Smooth muscle cell of bladder (primary cell): ENCODE results near the gene HOXB7. TPM values are rescaled to one million over a fixed set of nuclear protein-coding genes. Genes with fewer than 3 reads are reported as not detected.

Source experiments
- total RNA-seq: library from RNA; depleted of rRNA; stranded (reverse); fragments of >200 nt; gene quantifications from 2 replicates; pipeline ENCODE4 v1.2.3, GENCODE V29; 2014

Gene HOXB7
- not detected in 2 replicates for total RNA-seq

DNA sequence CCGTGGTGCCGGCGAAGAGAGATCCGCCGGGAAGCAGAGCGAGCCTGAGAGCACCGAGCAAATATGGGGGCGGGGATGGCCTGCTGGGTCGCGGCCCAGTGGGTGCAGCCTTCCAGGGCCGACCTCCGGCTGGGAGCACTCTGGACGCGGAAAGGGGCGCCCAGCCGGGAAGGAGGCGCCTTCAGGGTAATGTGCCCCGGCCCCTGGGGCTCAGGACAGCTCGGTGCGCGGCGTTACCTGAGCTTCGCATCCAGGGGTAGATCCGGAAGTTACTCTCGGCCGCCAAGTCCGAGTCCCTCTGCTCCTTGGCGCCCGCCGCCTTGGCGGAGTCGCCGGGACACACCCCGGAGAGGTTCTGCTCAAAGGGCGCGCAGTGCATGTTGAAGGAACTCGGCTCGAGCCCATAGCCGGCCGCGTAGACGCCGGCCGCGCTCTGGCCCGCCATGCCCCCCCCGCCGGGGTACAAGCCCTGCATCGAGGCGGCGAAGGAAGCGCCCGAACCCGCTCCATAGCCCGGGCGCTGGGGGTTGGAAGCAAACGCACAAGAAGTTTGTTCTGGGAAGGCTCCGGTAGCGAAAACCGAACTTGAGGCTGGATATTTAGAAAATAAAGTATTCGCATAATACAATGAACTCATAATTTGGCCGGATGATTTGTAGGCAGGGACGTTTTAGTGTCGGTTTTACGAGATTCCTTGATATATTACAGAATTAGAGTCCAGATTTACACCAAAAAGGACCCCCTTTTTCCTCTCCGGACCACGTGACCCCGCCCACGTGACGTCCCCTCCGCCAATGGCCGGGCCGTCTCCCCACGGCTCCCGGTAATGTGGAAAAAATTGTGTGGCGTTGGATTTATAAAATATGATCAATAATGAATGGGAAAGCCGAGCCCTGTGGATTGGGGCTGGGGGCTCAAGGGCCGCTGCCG is at the start of gene HOXB7:
Gene HOXB7, minus strand, starts transcription at position 736 of the 930 bp plus-strand sequence. Its CDS starts 99 bp downstream, at position 637.

DNA sequence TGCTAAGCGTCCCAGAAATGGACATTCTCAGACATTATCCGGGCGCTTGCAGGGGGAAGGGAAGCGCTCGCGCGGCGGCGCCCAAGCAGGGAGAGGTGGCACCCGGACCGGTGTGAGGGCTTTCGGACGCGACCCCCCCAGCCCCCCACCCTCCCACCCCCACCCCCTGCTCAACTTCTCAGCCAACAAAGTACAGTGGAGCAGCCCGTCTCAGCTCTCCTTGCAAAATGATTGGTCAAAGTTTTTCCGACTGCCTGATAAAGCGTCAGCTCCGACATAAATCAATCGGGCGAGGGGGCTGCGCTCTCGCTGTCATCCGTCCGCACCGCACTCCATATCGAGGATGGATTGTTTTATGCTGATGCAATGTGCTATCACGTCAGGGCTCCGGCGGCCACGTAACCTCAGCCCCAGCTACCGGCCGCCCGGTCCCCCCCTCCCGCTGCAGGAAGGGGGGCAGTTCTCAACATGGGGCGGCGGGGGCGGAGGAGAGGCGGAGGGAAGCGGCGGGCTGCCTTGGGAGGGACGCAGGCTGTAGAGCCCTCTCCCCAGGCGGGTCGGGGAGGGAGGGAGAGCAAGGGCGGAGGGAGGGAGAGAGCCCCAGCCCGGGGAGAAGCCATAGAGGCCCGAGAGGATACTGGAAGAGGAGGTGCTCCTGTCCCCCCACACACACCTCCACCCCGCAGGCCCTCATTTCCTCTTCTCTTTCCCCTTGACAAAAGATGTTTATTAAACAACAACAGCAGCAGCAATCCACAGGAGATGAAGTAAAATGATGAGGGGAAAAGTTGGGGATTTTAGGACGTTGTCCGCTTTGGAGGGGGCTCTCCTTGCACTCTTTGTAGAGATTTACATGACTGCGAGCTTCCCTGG is 15.7 kb upstream of the HOXB7 start, which contains the start of gene HOXB9:
Gene HOXB9, minus strand, starts transcription at position 114 of the 873 bp plus-strand sequence. Its CDS starts 89 bp downstream, at position 25.

DNA sequence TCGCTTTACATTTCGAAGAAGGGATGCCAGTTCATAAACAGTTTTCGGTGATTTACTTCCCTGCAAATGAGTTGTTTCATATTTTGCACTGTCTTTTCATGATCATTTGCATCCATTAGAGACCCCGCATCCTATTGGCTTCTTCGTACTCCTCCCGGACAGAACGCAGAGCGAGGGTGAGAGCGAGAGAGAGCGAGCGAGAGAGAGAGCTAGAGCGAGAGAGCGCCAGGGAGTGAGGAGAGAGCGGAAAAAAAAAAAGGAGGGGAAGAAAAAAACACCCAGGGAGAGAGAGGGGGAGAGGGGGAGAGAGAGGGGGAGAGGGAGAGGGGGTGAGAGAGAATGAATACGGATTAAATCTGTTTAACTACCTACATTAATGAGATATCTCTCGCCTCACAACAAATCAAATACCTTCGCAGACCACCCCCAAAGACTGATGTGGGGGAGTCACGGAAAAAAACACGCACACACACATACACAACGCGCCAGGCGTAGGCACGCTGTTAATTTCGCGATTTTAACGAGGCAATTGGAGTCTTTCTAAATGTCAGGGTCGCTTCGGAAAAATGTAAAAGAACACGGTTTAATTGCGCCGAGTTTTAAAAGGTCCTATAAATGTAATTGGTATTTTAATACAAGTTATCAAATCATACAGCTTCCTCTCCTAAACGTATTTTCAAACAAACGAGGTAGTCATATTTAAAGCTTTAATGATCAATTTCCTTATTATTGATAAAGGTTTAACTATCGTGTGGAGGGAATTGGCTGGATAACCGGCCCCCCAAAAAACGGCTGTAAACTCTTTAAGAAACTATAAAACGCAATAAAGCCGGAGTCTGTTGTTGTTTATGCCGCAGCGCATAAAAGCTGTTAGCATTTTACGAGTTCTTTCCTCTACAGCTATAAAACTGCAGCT is 4.5 kb upstream of the HOXB7 start, which contains the start of gene HOXB8:
Gene HOXB8, minus strand, starts transcription at position 246 of the 916 bp plus-strand sequence. CDS start 588 bp downstream, outside the sequence.

DNA sequence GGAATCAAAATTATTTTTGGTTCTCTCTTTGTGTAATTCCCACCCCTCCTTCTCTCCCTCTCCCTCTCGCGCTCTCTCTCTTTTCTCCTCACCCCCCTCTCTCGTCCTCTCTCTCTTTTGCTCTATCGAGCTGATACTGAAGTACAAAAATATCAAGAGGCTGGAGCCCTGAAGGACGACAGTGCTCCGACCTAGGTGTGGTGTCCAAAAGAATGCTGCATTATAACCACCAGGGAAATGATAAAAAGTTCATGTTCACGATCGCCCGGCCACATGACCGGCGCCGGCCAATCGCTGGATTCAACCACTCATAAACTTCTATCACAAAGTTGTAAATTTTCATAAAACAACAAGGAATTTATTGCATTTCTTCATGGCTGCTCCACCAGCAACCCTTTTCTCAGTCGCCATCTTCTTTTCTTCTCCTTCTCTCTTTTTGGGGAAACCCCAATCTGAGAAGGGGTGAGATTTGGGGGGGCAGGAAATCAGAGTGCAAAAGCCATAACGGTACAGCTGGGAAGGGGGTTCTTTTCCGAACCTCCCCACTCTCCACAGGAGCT is 6.0 kb downstream of the HOXB7 start, which contains the start of gene HOXB6:
Gene HOXB6, minus strand, starts transcription at position 217 of the 560 bp plus-strand sequence. CDS start 6,836 bp downstream, outside the sequence.

DNA sequence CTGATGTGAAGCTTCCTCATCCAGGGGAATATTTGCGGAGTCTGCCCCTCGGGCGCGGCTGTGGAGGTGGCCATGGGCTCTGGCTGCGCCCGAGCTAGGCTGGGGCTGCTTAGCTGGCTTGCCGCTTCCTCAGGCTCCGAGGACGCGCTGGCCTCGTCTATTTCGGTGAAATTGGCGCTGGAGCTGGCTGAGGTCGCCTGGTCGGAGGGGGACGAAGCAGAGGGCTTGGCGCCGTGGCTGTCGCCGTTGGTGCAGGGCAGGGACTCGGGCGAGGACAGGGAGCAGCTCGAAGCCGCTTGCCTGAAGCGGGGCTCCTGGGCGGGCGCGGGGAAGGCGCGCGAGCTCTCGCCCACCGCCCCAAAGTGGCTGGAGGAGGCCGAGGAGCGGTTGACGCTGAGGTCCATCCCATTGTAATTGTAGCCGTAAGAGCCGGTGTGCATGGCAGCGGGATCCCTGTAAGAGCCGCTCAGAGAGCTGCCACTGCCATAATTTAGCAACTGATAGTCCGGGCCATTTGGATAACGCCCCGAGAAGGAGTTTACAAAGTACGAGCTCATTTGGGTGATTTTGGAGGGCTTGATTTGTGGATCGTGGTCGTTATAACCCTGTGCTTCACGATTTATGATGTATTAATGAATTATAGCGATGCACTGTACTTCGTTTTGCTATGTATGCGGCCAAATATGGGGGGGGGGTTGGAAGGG is 17.5 kb downstream of the HOXB7 start, which contains the start of gene HOXB5:
Gene HOXB5, minus strand, starts transcription at position 654 of the 704 bp plus-strand sequence. Its CDS starts 97 bp downstream, at position 557.

DNA sequence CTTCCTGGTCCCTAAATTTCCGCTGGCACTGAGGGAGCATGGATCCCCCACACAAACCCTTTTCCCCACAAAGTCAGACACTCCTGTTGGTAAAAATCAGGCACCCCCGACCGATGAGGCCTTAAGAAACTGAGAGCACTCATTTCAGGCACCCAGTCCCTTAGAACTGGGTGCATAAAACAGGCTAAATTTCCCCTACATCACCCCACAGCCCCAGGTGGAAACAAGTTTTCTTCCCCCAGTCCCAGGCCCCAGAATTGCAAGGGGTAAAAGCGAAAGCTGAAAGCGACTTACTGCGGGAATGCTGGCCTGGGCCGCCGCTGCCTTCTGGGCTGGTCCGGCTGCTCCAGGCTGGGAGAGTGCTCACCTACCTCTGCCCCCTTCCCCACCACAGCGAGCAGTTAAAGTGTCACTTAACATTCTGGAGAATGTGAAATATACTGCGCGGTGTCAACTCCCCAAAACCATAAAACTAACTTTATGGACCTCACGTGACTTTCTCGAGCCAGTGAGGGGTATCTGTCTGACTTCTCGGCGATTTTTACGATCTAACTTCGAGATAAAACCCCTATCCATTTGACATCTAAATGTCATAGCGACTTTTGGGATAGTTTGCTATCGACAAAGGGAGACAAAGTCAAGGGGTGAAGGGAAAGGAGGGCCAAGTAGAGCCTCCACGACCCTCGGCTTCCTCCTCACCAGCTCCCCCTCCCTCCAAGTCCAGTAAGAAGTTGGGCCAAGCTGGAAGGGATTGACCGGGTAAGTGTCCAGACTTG is 20.8 kb downstream of the HOXB7 start, which contains the start of gene HOXB3:
Gene HOXB3, minus strand, starts transcription at position 411 of the 776 bp plus-strand sequence. CDS start 37,767 bp downstream, outside the sequence.

DNA sequence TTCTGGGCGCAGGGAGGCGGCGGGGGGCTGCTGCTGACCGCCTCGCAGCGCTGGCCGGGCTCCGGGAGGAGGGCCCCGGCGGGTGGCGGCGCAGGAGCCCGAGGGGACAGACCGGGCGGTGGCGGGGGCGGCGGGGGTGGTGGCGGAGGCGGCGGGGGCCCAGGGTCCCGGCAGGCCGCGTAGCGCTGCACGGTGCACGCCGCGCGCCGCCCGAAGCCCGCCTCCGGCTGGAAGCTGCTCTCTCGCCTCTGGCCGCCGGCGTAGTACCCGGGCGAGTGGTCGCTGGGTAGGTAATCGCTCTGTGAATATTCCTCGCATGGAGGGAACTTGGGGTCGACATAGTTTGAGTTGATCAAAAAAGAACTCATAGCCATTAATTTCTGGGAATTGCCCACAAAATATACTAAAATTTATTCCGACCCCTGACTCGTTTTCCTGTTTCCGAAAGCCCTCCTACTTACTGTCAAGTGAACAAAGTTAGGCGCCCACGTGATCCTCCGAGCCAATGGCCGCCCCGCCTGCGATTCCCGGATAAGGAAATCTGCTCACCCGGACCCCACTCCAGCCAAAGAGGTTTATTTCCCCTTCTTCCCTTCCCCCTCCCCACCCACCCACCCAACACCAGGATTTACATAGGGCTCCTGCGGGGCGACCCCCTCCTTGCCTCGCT is 32.7 kb downstream of the HOXB7 start, which contains the start of gene HOXB4:
Gene HOXB4, minus strand, starts transcription at position 405 of the 670 bp plus-strand sequence. Its CDS starts 31 bp downstream, at position 374.

Other genes with a start within 250 kb of the HOXB7 start
- not detected in 2 replicates for gene SKAP1, start 180.8 kb downstream of the HOXB7 start, total RNA-seq
- not detected in 2 replicates for gene HOXB1, start 80.0 kb downstream of the HOXB7 start, total RNA-seq
- 0.55 and 0.85 TPM in 2 replicates for gene HOXB2, start 65.9 kb downstream of the HOXB7 start, total RNA-seq
- gene HOXB4, start 32.7 kb downstream of the HOXB7 start, total RNA-seq: under 0.01 TPM in 1 of 2 replicates, not detected in the other
- gene HOXB3, start 20.8 kb downstream of the HOXB7 start, total RNA-seq: under 0.01 and 0.28 TPM in 2 replicates
- not detected in 2 replicates for gene HOXB5, start 17.2 kb downstream of the HOXB7 start, total RNA-seq
- 0.09 TPM in 1 of 2 replicates, not detected in the other for gene HOXB6, start 6.0 kb downstream of the HOXB7 start, total RNA-seq
- not detected in 2 replicates for gene HOXB8, start 4.3 kb upstream of the HOXB7 start, total RNA-seq
- gene HOXB9, start 15.3 kb upstream of the HOXB7 start, total RNA-seq: not detected in 2 replicates
- not detected in 2 replicates for gene PRAC1, start 111.5 kb upstream of the HOXB7 start, total RNA-seq
- 0.46 TPM in 1 of 2 replicates, not detected in the other for gene PRAC2, start 112.2 kb upstream of the HOXB7 start, total RNA-seq
- gene HOXB13, start 117.7 kb upstream of the HOXB7 start, total RNA-seq: 0.28 and 0.74 TPM in 2 replicates
- gene TTLL6, start 206.2 kb upstream of the HOXB7 start, total RNA-seq: 0.18 and 0.57 TPM in 2 replicates
- gene CALCOCO2, start 220.0 kb upstream of the HOXB7 start, total RNA-seq: 46.4 and 48.2 TPM in 2 replicates